Keratinocyte (primary cell): ENCODE measurements around the gene ANKDD1A. TPM values are rescaled to one million over a fixed set of nuclear protein-coding genes. Genes with fewer than 3 reads are reported as not detected.

Source experiments
- DNase-seq: peaks from one replicate; pipeline ENCODE4 v3.0.0-alpha.2; 2011; ENCODE audit warnings: low read depth, missing footprints, low spot score
- FAIRE-seq: peaks from 2 replicates; lab custom pipeline; 2011; peaks lifted over from hg19 to GRCh38; lab: Jason Lieb, UNC
- H2AFZ ChIP-seq: 2 replicates; pipeline ENCODE4 v1.6.0; 2012; ENCODE audit warnings: low read length, control low read depth, inconsistent platforms; ENCODE audit not compliant: control insufficient read depth
- H3K27ac ChIP-seq: 2 replicates; pipeline ENCODE4 v1.5.1; 2011; ENCODE audit warnings: low read length; ENCODE audit not compliant: control insufficient read depth, insufficient read depth
- H3K27me3 ChIP-seq: 3 replicates; pipeline ENCODE4 v1.6.0; 2011; ENCODE audit warnings: low read length; ENCODE audit not compliant: control insufficient read depth, insufficient read depth; ENCODE audit errors: extremely low read depth
- H3K36me3 ChIP-seq, 2 experiments: 2 replicates in 1 of 2; 3 replicates in 1 of 2; pipeline ENCODE4 v1.5.1; 2011; ENCODE audit warnings: low read length in 2 of 2, mild to moderate bottlenecking in 1 of 2; ENCODE audit not compliant: control insufficient read depth in 2 of 2, insufficient read depth in 2 of 2; ENCODE audit errors: extremely low read depth in 1 of 2
- H3K4me1 ChIP-seq: 3 replicates; pipeline ENCODE4 v1.5.1; 2011; ENCODE audit warnings: low read length; ENCODE audit not compliant: control insufficient read depth, insufficient read depth; ENCODE audit errors: extremely low read depth
- H3K4me2 ChIP-seq: 3 replicates; pipeline ENCODE4 v1.6.0; 2011; ENCODE audit warnings: low read depth, low read length; ENCODE audit not compliant: control insufficient read depth, insufficient read depth; ENCODE audit errors: extremely low read depth
- H3K4me3 ChIP-seq, 3 experiments: fragments of 200-600 bp in 1 of 3; sonication (generic) in 1 of 3; 2 replicates in 2 of 3; 3 replicates in 1 of 3; pipeline ENCODE4 v1.5.1; 2011 to 2016; ENCODE audit warnings: low read length in 3 of 3, mild to moderate bottlenecking in 3 of 3, control low read depth in 2 of 3, inconsistent platforms in 1 of 3, low read depth in 1 of 3, mixed read lengths in 1 of 3, mixed run types in 1 of 3, moderate library complexity in 1 of 3; ENCODE audit not compliant: control insufficient read depth in 2 of 3, insufficient read depth in 2 of 3; ENCODE audit errors: extremely low read depth in 1 of 3
- H3K79me2 ChIP-seq: 2 replicates; pipeline ENCODE4 v1.6.0; 2012; ENCODE audit warnings: low read length; ENCODE audit not compliant: control insufficient read depth, insufficient read depth
- H3K9ac ChIP-seq: 3 replicates; pipeline ENCODE4 v1.6.0; 2011; ENCODE audit warnings: low read length; ENCODE audit not compliant: control insufficient read depth, insufficient read depth; ENCODE audit errors: extremely low read depth
- H3K9me1 ChIP-seq: 3 replicates; pipeline ENCODE4 v1.6.0; 2011; ENCODE audit warnings: low read length; ENCODE audit not compliant: control insufficient read depth, insufficient read depth; ENCODE audit errors: extremely low read depth
- H3K9me3 ChIP-seq: 2 replicates; pipeline ENCODE4 v1.5.1; 2012; ENCODE audit warnings: low read depth, low read length; ENCODE audit not compliant: control insufficient read depth
- H4K20me1 ChIP-seq: 3 replicates; pipeline ENCODE4 v1.6.0; 2011; ENCODE audit warnings: low read length; ENCODE audit not compliant: control insufficient read depth, insufficient read depth; ENCODE audit errors: extremely low read depth
- EZH2 ChIP-seq: IDR thresholded peaks from one replicate; pipeline ENCODE4 v1.6.1; 2012; ENCODE audit warnings: inconsistent platforms, mild to moderate bottlenecking, low read length, moderate library complexity
- dilution Hi-C: fragments of 300-500 bp; cut with MboI; formaldehyde crosslinking; loops from one replicate; pipeline ENCODE4 v1.7.0; 2020; ENCODE audit warnings: low sequenced_read_pairs; ENCODE audit not compliant: extremely low pct_ligation_motif_present
- polyA plus RNA-seq, 5 experiments: library from polyadenylated mRNA; depleted of rRNA in 3 of 5; stranded (reverse) in 3 of 5; stranded (forward) in 1 of 5; unstranded in 1 of 5; fragments of >200 nt; gene quantifications; 1 replicate in 1 of 5; 2 replicates in 3 of 5; 3 replicates in 1 of 5; pipeline versions ENCODE4 v1.2.1 to v1.2.3, GENCODE V29; 2011 to 2012; ENCODE audit warnings: missing spikeins in 2 of 5, low read depth in 1 of 5, low replicate concordance in 1 of 5
- TF ChIP-seq, protein P1 (sequence below), 3 experiments: IDR thresholded peaks in 1 of 3; conservative IDR thresholded peaks in 1 of 3; optimal IDR thresholded peaks in 1 of 3; 2 replicates in 2 of 3; 3 replicates in 1 of 3; pipeline versions ENCODE3 to v1.5.1; 2011; ENCODE audit warnings: low read length in 3 of 3, mild to moderate bottlenecking in 3 of 3, moderate library complexity in 2 of 3, control low read depth in 1 of 3, inconsistent platforms in 1 of 3; ENCODE audit not compliant: insufficient read depth in 2 of 3; ENCODE audit errors: extremely low read depth in 1 of 3

Gene ANKDD1A
- polyA plus RNA-seq, 1 donor (not counting 4 experiments of a cell fraction or from before 2014, with no cell fraction given): 1.1 TPM

- no peak for DNase-seq
- Histone ChIP-seq H3K9ac (no peak overlapping the region), H3K36me3 (peaks cover 18 to 21% of the 10 kb centered on the region in 2 experiments), H3K27ac (no peak overlapping the region), H3K9me1 (no peaks in the 10 kb centered on the region), H3K4me3 (no peak overlapping the region), H3K4me2 (no peak overlapping the region), H3K27me3 (no peaks in the 10 kb centered on the region), H3K9me3 (no peaks in the 10 kb centered on the region), H3K4me1 (peaks cover 7% of the 10 kb centered on the region), H4K20me1 (no peaks in the 10 kb centered on the region), H2AFZ (no peak overlapping the region), H3K79me2 (no peaks in the 10 kb centered on the region)
- no peak for TF ChIP-seq EZH2
- TF ChIP-seq, protein P1, sequence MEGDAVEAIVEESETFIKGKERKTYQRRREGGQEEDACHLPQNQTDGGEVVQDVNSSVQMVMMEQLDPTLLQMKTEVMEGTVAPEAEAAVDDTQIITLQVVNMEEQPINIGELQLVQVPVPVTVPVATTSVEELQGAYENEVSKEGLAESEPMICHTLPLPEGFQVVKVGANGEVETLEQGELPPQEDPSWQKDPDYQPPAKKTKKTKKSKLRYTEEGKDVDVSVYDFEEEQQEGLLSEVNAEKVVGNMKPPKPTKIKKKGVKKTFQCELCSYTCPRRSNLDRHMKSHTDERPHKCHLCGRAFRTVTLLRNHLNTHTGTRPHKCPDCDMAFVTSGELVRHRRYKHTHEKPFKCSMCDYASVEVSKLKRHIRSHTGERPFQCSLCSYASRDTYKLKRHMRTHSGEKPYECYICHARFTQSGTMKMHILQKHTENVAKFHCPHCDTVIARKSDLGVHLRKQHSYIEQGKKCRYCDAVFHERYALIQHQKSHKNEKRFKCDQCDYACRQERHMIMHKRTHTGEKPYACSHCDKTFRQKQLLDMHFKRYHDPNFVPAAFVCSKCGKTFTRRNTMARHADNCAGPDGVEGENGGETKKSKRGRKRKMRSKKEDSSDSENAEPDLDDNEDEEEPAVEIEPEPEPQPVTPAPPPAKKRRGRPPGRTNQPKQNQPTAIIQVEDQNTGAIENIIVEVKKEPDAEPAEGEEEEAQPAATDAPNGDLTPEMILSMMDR (optimal IDR thresholded peaks at IDR 0.05 in 1 of 3, IDR thresholded peaks at IDR 0.05 in 1 of 3, conservative IDR thresholded peaks at IDR 0.05 in 1 of 3; ENCODE audit: extremely low read depth in 1 of 3, insufficient read depth in 2 of 3, low read length in 3 of 3): no peak
- FAIRE-seq: no peak
- dilution Hi-C loops: no loop called here
Measured at GRCh38 chr15:64865126-64865997, 46.3 kb upstream of the ANKDD1A start.

- dilution Hi-C loops: no loop called here
- TF ChIP-seq, protein P1 (optimal IDR thresholded peaks at IDR 0.05 in 1 of 3, IDR thresholded peaks at IDR 0.05 in 1 of 3, conservative IDR thresholded peaks at IDR 0.05 in 1 of 3; ENCODE audit: extremely low read depth in 1 of 3, insufficient read depth in 2 of 3, low read length in 3 of 3): no peak
- TF ChIP-seq EZH2: no peak
- H4K20me1 ChIP-seq: no peaks in the 10 kb centered on the region
- no peak overlapping the region for H2AFZ ChIP-seq
- FAIRE-seq (no peak), DNase-seq (no peak)
- no peak overlapping the region for H3K27ac ChIP-seq
- no peak overlapping the region for H3K4me3 ChIP-seq
- H3K4me1 ChIP-seq: peaks cover 7% of the 10 kb centered on the region
- no peaks in the 10 kb centered on the region for H3K79me2 ChIP-seq
- H3K9ac ChIP-seq: no peak overlapping the region
- H3K36me3 ChIP-seq: peaks cover 11 to 20% of the 10 kb centered on the region in 2 experiments
- H3K27me3 ChIP-seq: no peaks in the 10 kb centered on the region
- no peaks in the 10 kb centered on the region for H3K9me3 ChIP-seq
- H3K4me2 ChIP-seq: no peak overlapping the region
- H3K9me1 ChIP-seq: no peaks in the 10 kb centered on the region
Measured at GRCh38 chr15:64865998-64866520, 45.6 kb upstream of the ANKDD1A start.
